ENCODE results near the gene ZDHHC16. TPM values are rescaled to one million over a fixed set of nuclear protein-coding genes. Genes with fewer than 3 reads are reported as not detected.

Gene ZDHHC16
- total RNA-seq, 4 donors from 2014 or later: 25.0 to 34.5 (median 31.6) TPM

GRCh38 chr10:97434557-97434956 lies 11.4 kb upstream of the ZDHHC16 start:
- intact Hi-C loops (cut with DNase I; ENCODE audit: low total_unique reads): no loop called here

GRCh38 chr10:97435211-97435610 lies 10.8 kb upstream of the ZDHHC16 start:
- H3K9me3 ChIP-seq: no peaks in the 10 kb centered on the region
- TF ChIP-seq, protein P1, sequence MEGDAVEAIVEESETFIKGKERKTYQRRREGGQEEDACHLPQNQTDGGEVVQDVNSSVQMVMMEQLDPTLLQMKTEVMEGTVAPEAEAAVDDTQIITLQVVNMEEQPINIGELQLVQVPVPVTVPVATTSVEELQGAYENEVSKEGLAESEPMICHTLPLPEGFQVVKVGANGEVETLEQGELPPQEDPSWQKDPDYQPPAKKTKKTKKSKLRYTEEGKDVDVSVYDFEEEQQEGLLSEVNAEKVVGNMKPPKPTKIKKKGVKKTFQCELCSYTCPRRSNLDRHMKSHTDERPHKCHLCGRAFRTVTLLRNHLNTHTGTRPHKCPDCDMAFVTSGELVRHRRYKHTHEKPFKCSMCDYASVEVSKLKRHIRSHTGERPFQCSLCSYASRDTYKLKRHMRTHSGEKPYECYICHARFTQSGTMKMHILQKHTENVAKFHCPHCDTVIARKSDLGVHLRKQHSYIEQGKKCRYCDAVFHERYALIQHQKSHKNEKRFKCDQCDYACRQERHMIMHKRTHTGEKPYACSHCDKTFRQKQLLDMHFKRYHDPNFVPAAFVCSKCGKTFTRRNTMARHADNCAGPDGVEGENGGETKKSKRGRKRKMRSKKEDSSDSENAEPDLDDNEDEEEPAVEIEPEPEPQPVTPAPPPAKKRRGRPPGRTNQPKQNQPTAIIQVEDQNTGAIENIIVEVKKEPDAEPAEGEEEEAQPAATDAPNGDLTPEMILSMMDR (IDR thresholded peaks at IDR 0.05 in 4 of 5, conservative IDR thresholded peaks at IDR 0.05 in 1 of 5): no peak
- no peak for TF ChIP-seq POLR2A (IDR thresholded peaks at IDR 0.05)
- no peak overlapping the region for H3K4me3 ChIP-seq
- no peak for ATAC-seq
- in situ Hi-C loops (cut with MboI; ENCODE audit: low sequenced_read_pairs in 4 of 4) (no loop called here), intact Hi-C loops (cut with DNase I; ENCODE audit: low total_unique reads) (no loop called here)
- no peak overlapping the region for H3K27ac ChIP-seq
- no peaks in the 10 kb centered on the region for H3K4me1 ChIP-seq
- no peak for DNase-seq
- peaks cover 0 to 87% of the 10 kb centered on the region in 2 donors for H3K36me3 ChIP-seq
- no peaks in the 10 kb centered on the region for H3K27me3 ChIP-seq

More at GRCh38 chr10:97434557-97434956, 11.4 kb upstream of the ZDHHC16 start:
- ATAC-seq (no peak), DNase-seq (no peak)
- Histone ChIP-seq H3K9me3 (no peaks in the 10 kb centered on the region), H3K4me1 (no peaks in the 10 kb centered on the region), H3K27me3 (no peaks in the 10 kb centered on the region), H3K27ac (no peak overlapping the region), H3K36me3 (peaks cover 0 to 84% of the 10 kb centered on the region in 2 donors), H3K4me3 (no peak overlapping the region)
- no peak for TF ChIP-seq POLR2A (IDR thresholded peaks at IDR 0.05)
- in situ Hi-C loops (cut with MboI; ENCODE audit: low sequenced_read_pairs in 4 of 4): no loop called here

- peaks cover 0 to 47% of the 10 kb centered on the region in 2 donors for H3K36me3 ChIP-seq
- no peak for ATAC-seq
These were observed 3.7 kb upstream of the ZDHHC16 start for GRCh38 chr10:97442277-97442676.

GRCh38 chr10:97444212-97444611 lies 1.8 kb upstream of the ZDHHC16 start:
- Histone ChIP-seq H3K4me1 (peaks cover 15 to 31% of the 10 kb centered on the region in 2 donors), H3K36me3 (peaks cover 0 to 30% of the 10 kb centered on the region in 2 donors), H3K4me3 (no peak overlapping the region), H3K27me3 (no peaks in the 10 kb centered on the region), H3K9me3 (no peaks in the 10 kb centered on the region), H3K27ac (no peak overlapping the region)
- no peak for TF ChIP-seq POLR2A (IDR thresholded peaks at IDR 0.05)
- TF ChIP-seq, protein P1 (IDR thresholded peaks at IDR 0.05 in 4 of 5, conservative IDR thresholded peaks at IDR 0.05 in 1 of 5): no peak
- in situ Hi-C loops (cut with MboI; ENCODE audit: low sequenced_read_pairs in 4 of 4) (no loop called here), intact Hi-C loops (cut with DNase I; ENCODE audit: low total_unique reads) (no loop called here)
- no peak for DNase-seq
- no peak for ATAC-seq

More at GRCh38 chr10:97442277-97442676, 3.7 kb upstream of the ZDHHC16 start:
- DNase-seq: no peak
- TF ChIP-seq, protein P1 (IDR thresholded peaks at IDR 0.05 in 4 of 5, conservative IDR thresholded peaks at IDR 0.05 in 1 of 5): no peak
- TF ChIP-seq POLR2A (IDR thresholded peaks at IDR 0.05): no peak
- Histone ChIP-seq H3K27ac (no peak overlapping the region), H3K4me3 (no peak overlapping the region), H3K27me3 (no peaks in the 10 kb centered on the region), H3K9me3 (no peaks in the 10 kb centered on the region), H3K4me1 (peaks cover 15 to 19% of the 10 kb centered on the region in 2 donors)
- in situ Hi-C loops (cut with MboI; ENCODE audit: low sequenced_read_pairs in 4 of 4): no loop called here
- intact Hi-C loops (cut with DNase I; ENCODE audit: low total_unique reads): no loop called here

GRCh38 chr10:97445357-97445721 lies 636 bp upstream of the ZDHHC16 start:
- ATAC-seq: no peak
- peaks cover 15 to 33% of the 10 kb centered on the region in 2 donors for H3K4me1 ChIP-seq

More at GRCh38 chr10:97445357-97445721, 636 bp upstream of the ZDHHC16 start:
- in situ Hi-C loops (cut with MboI; ENCODE audit: low sequenced_read_pairs in 4 of 4) (no loop called here), intact Hi-C loops (cut with DNase I; ENCODE audit: low total_unique reads) (no loop called here)
- Histone ChIP-seq H3K4me3 (peak overlapping the region; percentile 81 to 98 (median 90)), H3K36me3 (peaks cover 0 to 19% of the 10 kb centered on the region in 2 donors), H3K9me3 (no peaks in the 10 kb centered on the region), H3K27ac (peak overlapping the region; percentile 69 to 79 (median 72)), H3K27me3 (no peaks in the 10 kb centered on the region)
- no peak for DNase-seq
- TF ChIP-seq, protein P1 (IDR thresholded peaks at IDR 0.05 in 4 of 5, conservative IDR thresholded peaks at IDR 0.05 in 1 of 5): no peak
- TF ChIP-seq POLR2A (IDR thresholded peaks at IDR 0.05): no peak
